Endothelial cell of umbilical vein (primary cell): ENCODE measurements around the gene MSL3B.

ENCODE experiments used
- BruUV-seq: library from RNA; stranded (reverse); fragments of 400-500 nt; replicated peaks from 2 replicates; lab custom pipeline; 2021; lab: Mats Ljungman, UMichigan
- CTCF ChIA-PET: fragments of 300-600, 350-600 bp; sonication (Branson Sonifier 250); formaldehyde crosslinking; loops from one replicate; lab custom pipeline; 2021; ENCODE audit warnings: antibody characterized with exemption, inconsistent platforms; lab: Charles Lee
- POLR2A ChIA-PET: fragments of 300-600, 350-600 bp; sonication (Branson Sonifier 250); formaldehyde crosslinking; loops from one replicate; lab custom pipeline; 2021; ENCODE audit warnings: antibody characterized with exemption, inconsistent platforms; lab: Charles Lee
- DNase-seq: peaks from one replicate; pipeline ENCODE4 v3.0.0-alpha.2; 2011; ENCODE audit warnings: low read depth, low spot score
- FAIRE-seq: peaks from 2 replicates; lab custom pipeline; 2011; peaks lifted over from hg19 to GRCh38; lab: Jason Lieb, UNC
- H2AFZ ChIP-seq: 2 replicates; pipeline ENCODE4 v1.6.0; 2012; ENCODE audit warnings: low read depth, low read length, control low read depth, inconsistent platforms
- H3K27ac ChIP-seq: 2 replicates; pipeline ENCODE4 v1.5.1; 2011; ENCODE audit warnings: low read depth, mild to moderate bottlenecking, control low read depth, low read length, moderate library complexity; ENCODE audit not compliant: insufficient read depth
- H3K27me3 ChIP-seq, 2 experiments: 2 replicates each; pipeline versions ENCODE4 v1.6.0 to v1.6.1; 2011; ENCODE audit warnings: low read length in 2 of 2, mixed read lengths in 1 of 2; ENCODE audit not compliant: control insufficient read depth in 2 of 2, insufficient read depth in 2 of 2
- H3K36me3 ChIP-seq, 2 experiments: 2 replicates in 1 of 2; 3 replicates in 1 of 2; pipeline ENCODE4 v1.5.1; 2011; ENCODE audit warnings: low read length in 2 of 2, mild to moderate bottlenecking in 1 of 2, moderate library complexity in 1 of 2; ENCODE audit not compliant: control insufficient read depth in 2 of 2, insufficient read depth in 2 of 2; ENCODE audit errors: extremely low read depth in 1 of 2
- H3K4me1 ChIP-seq: 3 replicates; pipeline ENCODE4 v1.5.1; 2011; ENCODE audit warnings: mild to moderate bottlenecking, low read length; ENCODE audit not compliant: control insufficient read depth, insufficient read depth; ENCODE audit errors: extremely low read depth
- H3K4me2 ChIP-seq: 2 replicates; pipeline ENCODE4 v1.6.1; 2011; ENCODE audit warnings: low read length, control low read depth, mixed read lengths; ENCODE audit not compliant: insufficient read depth
- H3K4me3 ChIP-seq, 3 experiments: fragments of 200-600 bp in 1 of 3; sonication (generic), shearing (Covaris generic) in 1 of 3; replicated peaks in 1 of 3; 2 replicates each; pipeline ENCODE4 v1.5.1; 2011 to 2016; ENCODE audit warnings: control low read depth in 3 of 3, low read length in 3 of 3, mild to moderate bottlenecking in 2 of 3, inconsistent platforms in 1 of 3, low read depth in 1 of 3, moderate library complexity in 1 of 3; ENCODE audit not compliant: insufficient read depth in 1 of 3
- H3K79me2 ChIP-seq: 2 replicates; pipeline ENCODE4 v1.6.0; 2012; ENCODE audit warnings: low read length, inconsistent platforms; ENCODE audit not compliant: control insufficient read depth, insufficient read depth
- H3K9ac ChIP-seq: replicated peaks from 2 replicates; pipeline ENCODE3; 2011; ENCODE audit warnings: low read length, control low read depth; ENCODE audit not compliant: insufficient read depth; ENCODE audit errors: extremely low read depth
- H3K9me1 ChIP-seq: replicated peaks from 3 replicates; pipeline ENCODE4 v1.6.0; 2011; ENCODE audit warnings: mild to moderate bottlenecking, low read length; ENCODE audit not compliant: control insufficient read depth, insufficient read depth; ENCODE audit errors: extremely low read depth
- H3K9me3 ChIP-seq: replicated peaks from 2 replicates; pipeline ENCODE4 v1.5.1; 2012; ENCODE audit warnings: low read length, inconsistent platforms; ENCODE audit not compliant: control insufficient read depth, insufficient read depth
- H4K20me1 ChIP-seq: replicated peaks from 2 replicates; pipeline ENCODE3; 2011; ENCODE audit warnings: mild to moderate bottlenecking, low read length; ENCODE audit not compliant: control insufficient read depth, insufficient read depth; ENCODE audit errors: extremely low read depth
- EZH2 ChIP-seq: IDR thresholded peaks from 2 replicates; pipeline ENCODE4 v1.6.1; 2012; ENCODE audit warnings: borderline replicate concordance, low read depth, mild to moderate bottlenecking, moderate library complexity, low read length, inconsistent platforms; ENCODE audit not compliant: severe bottlenecking
- FOS ChIP-seq: IDR thresholded peaks from 2 replicates; pipeline ENCODE4 v1.6.1; 2011; ENCODE audit warnings: mild to moderate bottlenecking, low read length, moderate library complexity, borderline replicate concordance; ENCODE audit not compliant: insufficient read depth
- GATA2 ChIP-seq: IDR thresholded peaks from 2 replicates; pipeline ENCODE4 v1.7.0; 2011; ENCODE audit warnings: low read depth, mild to moderate bottlenecking, moderate library complexity, mixed read lengths, low read length; ENCODE audit not compliant: insufficient read length, insufficient read depth
- JUN ChIP-seq: IDR thresholded peaks from 2 replicates; pipeline ENCODE4 v1.6.1; 2011; ENCODE audit warnings: borderline replicate concordance, low read depth; ENCODE audit not compliant: insufficient read length, insufficient read depth
- MYC ChIP-seq: IDR thresholded peaks from one replicate; pipeline ENCODE4 v1.6.1; 2011; ENCODE audit warnings: mild to moderate bottlenecking, low read depth, low read length
- POLR2A ChIP-seq: IDR thresholded peaks from 2 replicates; pipeline ENCODE4 v1.6.1; 2012; ENCODE audit warnings: low read depth, mild to moderate bottlenecking, control low read depth, low read length
- POLR2AphosphoS5 ChIP-seq: IDR thresholded peaks from 2 replicates; pipeline ENCODE4 v1.6.1; 2012; ENCODE audit warnings: low read depth, mild to moderate bottlenecking, control low read depth, low read length, moderate library complexity; ENCODE audit not compliant: insufficient read depth
- dilution Hi-C: fragments of 300-500 bp; cut with MboI; formaldehyde crosslinking; loops from one replicate; pipeline ENCODE4 v1.15.0; 2019; ENCODE audit warnings: low sequenced_read_pairs; ENCODE audit not compliant: extremely low pct_ligation_motif_present
- intact Hi-C: fragments of 100-400 bp; cut with micrococcal nuclease; formaldehyde crosslinking; loops from one replicate; pipeline ENCODE4 v1.10.0; 2022
- TF ChIP-seq, protein P1 (sequence below): IDR thresholded peaks from 2 replicates; pipeline ENCODE4 v1.6.1; 2011; ENCODE audit not compliant: insufficient read depth, insufficient read length
- TF ChIP-seq, protein P2 (sequence below), 2 donors: IDR thresholded peaks; 1 replicate in 1 of 2; 2 replicates in 1 of 2; pipeline ENCODE4 v1.5.1; 2011; ENCODE audit warnings: low read length in 2 of 2, mild to moderate bottlenecking in 2 of 2, moderate library complexity in 2 of 2, control low read depth in 1 of 2, inconsistent platforms in 1 of 2, low read depth in 1 of 2; ENCODE audit not compliant: insufficient read depth in 1 of 2; ENCODE audit errors: extremely low read depth in 1 of 2

The MSL3B gene

DNA sequence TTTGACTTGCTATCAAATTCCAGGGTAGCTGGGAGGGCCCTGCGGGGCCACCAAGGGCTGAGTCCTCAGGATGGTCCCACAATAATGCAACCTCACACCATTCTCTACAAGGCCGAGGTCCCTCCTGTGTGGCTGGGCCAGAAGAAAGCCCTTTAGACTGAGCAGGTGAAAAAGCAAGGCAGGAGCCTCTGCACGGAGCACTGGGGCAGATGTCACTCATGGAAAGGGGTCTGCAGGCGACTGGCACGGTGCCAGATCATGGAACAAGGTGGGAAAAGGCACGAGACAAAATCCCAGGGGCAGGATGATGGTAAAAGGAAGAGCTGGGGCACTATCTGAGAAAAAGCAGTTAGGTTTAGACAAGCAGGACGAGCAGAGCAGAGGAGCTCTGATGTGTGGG lies 29.9 kb downstream of the MSL3B start:
- Histone ChIP-seq H3K36me3 (peaks cover 4 to 50% of the 10 kb centered on the region in 2 experiments), H3K27me3 (no peaks in the 10 kb centered on the region), H3K4me1 (no peaks in the 10 kb centered on the region), H3K9ac (no peak overlapping the region), H3K9me3 (no peaks in the 10 kb centered on the region), H3K27ac (no peak overlapping the region), H4K20me1 (no peaks in the 10 kb centered on the region), H3K79me2 (peaks cover 76% of the 10 kb centered on the region), H3K4me3 (no peak overlapping the region), H2AFZ (no peak overlapping the region), H3K9me1 (no peaks in the 10 kb centered on the region), H3K4me2 (no peak overlapping the region)
- CTCF ChIA-PET, result interaction anchor here (1.4 kb wide), 1 partner anchor 12 kb away, joined by 5 read pairs; no protein-coding TSS in a partner anchor
- no peak for TF ChIP-seq POLR2A
- TF ChIP-seq POLR2AphosphoS5, result no peak
- TF ChIP-seq GATA2, result no peak
- TF ChIP-seq MYC, result no peak
- no peak for TF ChIP-seq FOS
- no peak for TF ChIP-seq JUN
- TF ChIP-seq, protein P1, sequence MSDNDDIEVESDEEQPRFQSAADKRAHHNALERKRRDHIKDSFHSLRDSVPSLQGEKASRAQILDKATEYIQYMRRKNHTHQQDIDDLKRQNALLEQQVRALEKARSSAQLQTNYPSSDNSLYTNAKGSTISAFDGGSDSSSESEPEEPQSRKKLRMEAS, result no peak
- TF ChIP-seq, protein P2, sequence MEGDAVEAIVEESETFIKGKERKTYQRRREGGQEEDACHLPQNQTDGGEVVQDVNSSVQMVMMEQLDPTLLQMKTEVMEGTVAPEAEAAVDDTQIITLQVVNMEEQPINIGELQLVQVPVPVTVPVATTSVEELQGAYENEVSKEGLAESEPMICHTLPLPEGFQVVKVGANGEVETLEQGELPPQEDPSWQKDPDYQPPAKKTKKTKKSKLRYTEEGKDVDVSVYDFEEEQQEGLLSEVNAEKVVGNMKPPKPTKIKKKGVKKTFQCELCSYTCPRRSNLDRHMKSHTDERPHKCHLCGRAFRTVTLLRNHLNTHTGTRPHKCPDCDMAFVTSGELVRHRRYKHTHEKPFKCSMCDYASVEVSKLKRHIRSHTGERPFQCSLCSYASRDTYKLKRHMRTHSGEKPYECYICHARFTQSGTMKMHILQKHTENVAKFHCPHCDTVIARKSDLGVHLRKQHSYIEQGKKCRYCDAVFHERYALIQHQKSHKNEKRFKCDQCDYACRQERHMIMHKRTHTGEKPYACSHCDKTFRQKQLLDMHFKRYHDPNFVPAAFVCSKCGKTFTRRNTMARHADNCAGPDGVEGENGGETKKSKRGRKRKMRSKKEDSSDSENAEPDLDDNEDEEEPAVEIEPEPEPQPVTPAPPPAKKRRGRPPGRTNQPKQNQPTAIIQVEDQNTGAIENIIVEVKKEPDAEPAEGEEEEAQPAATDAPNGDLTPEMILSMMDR (IDR thresholded peaks at IDR 0.05; ENCODE audit: extremely low read depth in 1 of 2, insufficient read depth in 1 of 2, low read depth in 1 of 2, low read length in 2 of 2), result no peak
- TF ChIP-seq EZH2, result no peak
- intact Hi-C loops (loop anchor here (10.0 kb wide), 1 partner anchor 553 kb away; no protein-coding TSS in a partner anchor), dilution Hi-C loops (no loop called here)
- FAIRE-seq, result no peak
- no peak for DNase-seq
- no TSS peak for BruUV-seq
- POLR2A ChIA-PET, result no interaction called here
